Measurements from ENCODE around the gene PSMB10. TPM values are rescaled to one million over a fixed set of nuclear protein-coding genes. Genes with fewer than 3 reads are reported as not detected.

PSMB10 gene
- total RNA-seq, 2 experiments from 2014 or later, result 176 to 185 TPM

DNA sequence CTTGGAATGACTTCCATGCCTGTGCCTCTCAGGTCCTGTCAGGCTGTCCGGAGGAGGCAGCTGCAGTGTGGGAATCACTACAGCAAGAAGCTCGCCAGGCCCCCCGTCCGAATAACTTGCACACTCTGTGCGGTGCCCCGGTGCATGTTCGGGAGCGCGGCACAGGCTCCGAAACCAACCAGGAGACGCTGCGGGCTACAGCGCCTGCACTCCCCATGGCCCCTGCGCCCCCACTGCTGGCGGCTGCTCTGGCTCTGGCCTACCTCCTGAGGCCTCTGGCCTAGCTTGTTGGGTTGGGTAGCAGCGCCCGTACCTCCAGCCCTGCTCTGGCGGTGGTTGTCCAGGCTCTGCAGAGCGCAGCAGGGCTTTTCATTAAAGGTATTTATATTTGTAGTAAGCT is 50.7 kb downstream of the PSMB10 start:
- ChIA-PET CTCF (interaction anchor here (1.0 to 5.2 kb wide), 5 partner anchors 11 to 47 kb away, joined by 3 to 45 read pairs (median 4); partner anchors contain the start of gene CTRL), POLR2A (interaction anchor here (0.6 to 1.3 kb wide), 2 partner anchors 50 to 179 kb away, joined by 5 to 7 read pairs; no protein-coding TSS in a partner anchor)

- POLR2A ChIA-PET, result interaction anchor here (1.3 kb wide), 1 partner anchor 50 kb away, joined by 5 read pairs; no protein-coding TSS in a partner anchor
- CTCF ChIA-PET, result interaction anchor here (1.0 to 5.2 kb wide), 4 partner anchors 23 to 48 kb away, joined by 3 to 45 read pairs (median 6); partner anchors contain the start of gene CTRL
Measured at GRCh38 chr16:67885545-67885944, 51.1 kb downstream of the PSMB10 start.

GRCh38 chr16:67884684-67885083 is 52.0 kb downstream of the PSMB10 start, which contains the start of gene NRN1L:
NRN1L (plus strand) TSS chr16:67884885; CDS start chr16:67884904, 19 bp downstream.
- CTCF ChIA-PET, result interaction anchor here (0.8 to 5.2 kb wide), 16 partner anchors 9 to 216 kb away, joined by 3 to 45 read pairs (median 6); partner anchors contain the start of genes CTRL, NFATC3, PSKH1 and PSMB10
- POLR2A ChIA-PET, result no interaction called here

Other genes starting within 250 kb of the PSMB10 start
- 10 to 100 TPM; 19.1 to 22.9 TPM for gene GFOD2, start 217.5 kb downstream of the PSMB10 start, total RNA-seq
- 10 to 100 TPM; 18.0 to 18.7 TPM for gene RANBP10, start 130.3 kb downstream of the PSMB10 start, total RNA-seq
- 1 to 10 TPM in 1 of 2 experiments, under 1 TPM in 1; 0.84 to 1.7 TPM for gene TSNAXIP1, start 130.0 kb downstream of the PSMB10 start, total RNA-seq
- gene THAP11, start 94.5 kb downstream of the PSMB10 start, total RNA-seq, result 10 to 100 TPM; 53.4 to 53.9 TPM
- 100 to 1,000 TPM; 176 to 179 TPM for gene NUTF2, start 89.9 kb downstream of the PSMB10 start, total RNA-seq
- gene CENPT, start 89.2 kb downstream of the PSMB10 start, total RNA-seq, result 10 to 100 TPM; 49.3 to 50.7 TPM
- gene EDC4, start 63.8 kb downstream of the PSMB10 start, total RNA-seq, result 100 to 1,000 TPM; 102 to 104 TPM
- 1 to 10 TPM in 1 of 2 experiments, under 1 TPM in 1; 0.59 to 1.1 TPM for gene NRN1L, start 52.0 kb downstream of the PSMB10 start, total RNA-seq
- gene PSKH1, start 43.6 kb downstream of the PSMB10 start, total RNA-seq, result 10 to 100 TPM; 13.4 to 14.7 TPM
- 1 to 10 TPM; 2.7 to 4.5 TPM for gene CTRL, start 5.0 kb downstream of the PSMB10 start, total RNA-seq
- 10 to 100 TPM; 14.3 to 15.1 TPM for gene LCAT, start 7.3 kb upstream of the PSMB10 start, total RNA-seq
- 10 to 100 TPM; 42.6 to 44.4 TPM for gene SLC12A4, start 31.8 kb upstream of the PSMB10 start, total RNA-seq
- gene DPEP3, start 43.6 kb upstream of the PSMB10 start, total RNA-seq, result under 1 TPM; 0.17 to 0.40 TPM
- gene DPEP2, start 62.6 kb upstream of the PSMB10 start, total RNA-seq, result 1 to 10 TPM; 1.3 to 1.5 TPM
- gene DPEP2NB, start 79.1 kb upstream of the PSMB10 start, total RNA-seq, result not detected
- 10 to 100 TPM; 27.5 to 28.8 TPM for gene DDX28, start 86.4 kb upstream of the PSMB10 start, total RNA-seq
- 10 to 100 TPM; 37.1 to 40.3 TPM for gene DUS2, start 86.4 kb upstream of the PSMB10 start, total RNA-seq
- 10 to 100 TPM; 93.1 to 95.4 TPM for gene NFATC3, start 148.5 kb upstream of the PSMB10 start, total RNA-seq

Measured in activated CD8-positive, alpha-beta memory T cell treated with anti-CD3 and anti-CD28 coated beads for 36 hours (primary cell).